K562 (cell line): ENCODE results near the gene DTYMK. TPM values are rescaled to one million over a fixed set of nuclear protein-coding genes. Genes with fewer than 3 reads are reported as not detected.

Source experiments
- BDP1 ChIP-seq: IDR thresholded peaks from 3 replicates; pipeline ENCODE4 v1.6.1; 2011; ENCODE audit not compliant: insufficient read length, insufficient read depth
- FIP1L1 ChIP-seq: fragments of 200-400 bp; formaldehyde crosslinking; IDR thresholded peaks from 2 replicates; pipeline ENCODE4 v1.6.1; 2018; ENCODE audit warnings: mild to moderate bottlenecking, low read depth, low read length; ENCODE audit not compliant: poor library complexity, severe bottlenecking
- GABPB1 ChIP-seq: sonication (generic); formaldehyde crosslinking; IDR thresholded peaks from 2 replicates; pipeline ENCODE4 v1.8.0; 2022; ENCODE audit warnings: mild to moderate bottlenecking, missing genetic modification reagents
- NCOA1 ChIP-seq: fragments of 450-650 bp; IDR thresholded peaks from 2 replicates; pipeline ENCODE4 v1.6.1; 2016; ENCODE audit warnings: low read depth
- OTX1 ChIP-seq: fragments of 450-650 bp; formaldehyde crosslinking; IDR thresholded peaks from 2 replicates; pipeline ENCODE4 v1.4.0; 2022; ENCODE audit warnings: mild to moderate bottlenecking
- RBM39 ChIP-seq: fragments of 200-400 bp; formaldehyde crosslinking; optimal IDR thresholded peaks from 2 replicates; pipeline ENCODE3; 2018; ENCODE audit warnings: low read depth, low read length
- TBP ChIP-seq: optimal IDR thresholded peaks from 2 replicates; pipeline ENCODE3; 2011; ENCODE audit warnings: low read depth, low read length, improper control_type of control experiment
- ZBED1 ChIP-seq: IDR thresholded peaks from 2 replicates; pipeline ENCODE4 v1.6.1; 2014
- ZNF274 ChIP-seq: IDR thresholded peaks from 2 replicates; pipeline ENCODE4 v1.6.1; 2011; ENCODE audit warnings: low read depth, mild to moderate bottlenecking, low read length, moderate library complexity, borderline replicate concordance
- polyA plus RNA-seq, 8 experiments: library from polyadenylated mRNA; depleted of rRNA in 4 of 8; stranded (reverse) in 5 of 8; unstranded in 3 of 8; fragments of >200 nt; fragmentation: Nextera tagmentation in 2 of 8; fragmentation: Illumina TruSeq in 1 of 8; extraction: Ambion mirVana in 2 of 8; extraction: Trizol in 1 of 8; gene quantifications; 2 replicates each; pipeline versions ENCODE4 v1.2.1 to v1.2.3, GENCODE V29; 2011 to 2014; ENCODE audit warnings: inconsistent platforms in 1 of 8, missing spikeins in 1 of 8
- total RNA-seq, 7 experiments: library from RNA; depleted of rRNA in 6 of 7; stranded (reverse); fragments of >200 nt in 6 of 7; fragmentation: Illumina TruSeq in 2 of 7; extraction: Trizol in 2 of 7; gene quantifications; 2 replicates each; pipeline versions ENCODE4 v1.2.1 to v1.2.3, GENCODE V29; 2011 to 2021; ENCODE audit warnings: low replicate concordance in 1 of 7
- TF ChIP-seq, protein P1 (sequence below), 2 experiments: fragments of 450-650 bp; IDR thresholded peaks; 2 replicates each; pipeline ENCODE4 v1.6.1; 2018; ENCODE audit warnings: mild to moderate bottlenecking in 2 of 2, low read depth in 1 of 2; ENCODE audit not compliant: partially characterized antibody in 2 of 2
- TF ChIP-seq, protein P2 (sequence below): conservative IDR thresholded peaks from 2 replicates; pipeline ENCODE4 v1.6.1; 2011; ENCODE audit warnings: low read depth, mild to moderate bottlenecking, low read length; ENCODE audit not compliant: control insufficient read depth
- TF ChIP-seq, protein P3 (sequence below): fragments of 250-450 bp; sonication (Bioruptor Pico); IDR thresholded peaks from 2 replicates; pipeline ENCODE4 v1.9.0; 2021; ENCODE audit warnings: mild to moderate bottlenecking, inconsistent platforms
- TF ChIP-seq, protein P4 (sequence below): sonication (generic); formaldehyde crosslinking; IDR thresholded peaks from 2 replicates; pipeline ENCODE4 v1.8.1; 2023; ENCODE audit warnings: mild to moderate bottlenecking, missing genetic modification reagents
- TF ChIP-seq, protein P5 (sequence below): IDR thresholded peaks from 2 replicates; pipeline ENCODE4 v1.6.1; 2011; ENCODE audit not compliant: insufficient read length; ENCODE audit errors: extremely low read depth

The DTYMK gene
- total and polyA plus RNA-seq, 9 of the 15 experiments (the other 6 are each of a cell fraction or from before 2014, with no cell fraction given): 8.2 to 85.0 (median 47.9) TPM

DNA sequence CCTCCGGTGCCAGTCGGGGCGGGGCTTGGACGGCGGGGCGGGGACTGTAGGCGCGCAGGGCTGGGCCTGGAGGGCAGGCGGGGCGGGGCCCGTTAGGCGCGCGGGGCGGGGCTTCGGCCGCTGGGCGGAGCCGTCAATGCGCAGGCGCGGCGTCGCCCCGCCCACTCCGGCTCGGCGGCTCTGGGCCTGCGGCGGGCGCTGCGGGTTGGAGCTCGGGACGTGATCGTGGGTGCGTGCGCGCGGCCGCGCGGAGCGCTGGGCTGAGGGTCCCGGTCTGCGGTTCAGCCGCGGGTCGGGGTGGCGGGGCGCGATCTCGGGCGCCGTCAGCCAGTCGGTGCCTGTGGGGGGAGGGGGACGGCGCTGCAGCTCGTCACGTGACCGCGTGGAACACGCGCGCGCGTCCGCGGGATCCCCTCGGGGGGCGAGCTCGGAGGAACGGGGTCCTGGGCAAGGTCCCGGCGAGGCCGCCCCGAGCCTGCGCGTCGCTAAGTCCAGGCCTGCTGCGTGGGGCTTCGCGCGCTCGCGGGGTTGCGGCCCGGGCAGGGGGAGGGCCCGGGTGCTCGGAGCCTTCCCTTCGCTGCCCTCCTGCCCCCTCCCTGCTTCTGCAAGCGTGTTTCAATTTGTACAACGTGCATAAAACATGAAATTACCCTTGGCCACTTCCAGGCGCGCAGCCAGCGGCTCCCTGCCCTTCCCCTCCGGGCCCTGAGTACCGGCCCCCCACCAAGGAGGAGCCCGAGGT lies 48.0 kb upstream of the DTYMK start, which contains the start of gene D2HGDH (continued):
- TF ChIP-seq, protein P1, sequence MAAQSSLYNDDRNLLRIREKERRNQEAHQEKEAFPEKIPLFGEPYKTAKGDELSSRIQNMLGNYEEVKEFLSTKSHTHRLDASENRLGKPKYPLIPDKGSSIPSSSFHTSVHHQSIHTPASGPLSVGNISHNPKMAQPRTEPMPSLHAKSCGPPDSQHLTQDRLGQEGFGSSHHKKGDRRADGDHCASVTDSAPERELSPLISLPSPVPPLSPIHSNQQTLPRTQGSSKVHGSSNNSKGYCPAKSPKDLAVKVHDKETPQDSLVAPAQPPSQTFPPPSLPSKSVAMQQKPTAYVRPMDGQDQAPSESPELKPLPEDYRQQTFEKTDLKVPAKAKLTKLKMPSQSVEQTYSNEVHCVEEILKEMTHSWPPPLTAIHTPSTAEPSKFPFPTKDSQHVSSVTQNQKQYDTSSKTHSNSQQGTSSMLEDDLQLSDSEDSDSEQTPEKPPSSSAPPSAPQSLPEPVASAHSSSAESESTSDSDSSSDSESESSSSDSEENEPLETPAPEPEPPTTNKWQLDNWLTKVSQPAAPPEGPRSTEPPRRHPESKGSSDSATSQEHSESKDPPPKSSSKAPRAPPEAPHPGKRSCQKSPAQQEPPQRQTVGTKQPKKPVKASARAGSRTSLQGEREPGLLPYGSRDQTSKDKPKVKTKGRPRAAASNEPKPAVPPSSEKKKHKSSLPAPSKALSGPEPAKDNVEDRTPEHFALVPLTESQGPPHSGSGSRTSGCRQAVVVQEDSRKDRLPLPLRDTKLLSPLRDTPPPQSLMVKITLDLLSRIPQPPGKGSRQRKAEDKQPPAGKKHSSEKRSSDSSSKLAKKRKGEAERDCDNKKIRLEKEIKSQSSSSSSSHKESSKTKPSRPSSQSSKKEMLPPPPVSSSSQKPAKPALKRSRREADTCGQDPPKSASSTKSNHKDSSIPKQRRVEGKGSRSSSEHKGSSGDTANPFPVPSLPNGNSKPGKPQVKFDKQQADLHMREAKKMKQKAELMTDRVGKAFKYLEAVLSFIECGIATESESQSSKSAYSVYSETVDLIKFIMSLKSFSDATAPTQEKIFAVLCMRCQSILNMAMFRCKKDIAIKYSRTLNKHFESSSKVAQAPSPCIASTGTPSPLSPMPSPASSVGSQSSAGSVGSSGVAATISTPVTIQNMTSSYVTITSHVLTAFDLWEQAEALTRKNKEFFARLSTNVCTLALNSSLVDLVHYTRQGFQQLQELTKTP (IDR thresholded peaks at IDR 0.05; ENCODE audit: low read depth in 1 of 2, partially characterized antibody in 2 of 2): no peak
- TF ChIP-seq TBP (peak; percentile 38), BDP1 (no peak), OTX1 (CRISPR knock-in tag) (no peak), NCOA1 (no peak), RBM39 (no peak), GABPB1 (CRISPR knock-in tag) (0 out of 2 replicates have a peak, but pooled peaks have one; percentile 3), ZBED1 (no peak), FIP1L1 (no peak), ZNF274 (no peak)
- TF ChIP-seq, protein P2, sequence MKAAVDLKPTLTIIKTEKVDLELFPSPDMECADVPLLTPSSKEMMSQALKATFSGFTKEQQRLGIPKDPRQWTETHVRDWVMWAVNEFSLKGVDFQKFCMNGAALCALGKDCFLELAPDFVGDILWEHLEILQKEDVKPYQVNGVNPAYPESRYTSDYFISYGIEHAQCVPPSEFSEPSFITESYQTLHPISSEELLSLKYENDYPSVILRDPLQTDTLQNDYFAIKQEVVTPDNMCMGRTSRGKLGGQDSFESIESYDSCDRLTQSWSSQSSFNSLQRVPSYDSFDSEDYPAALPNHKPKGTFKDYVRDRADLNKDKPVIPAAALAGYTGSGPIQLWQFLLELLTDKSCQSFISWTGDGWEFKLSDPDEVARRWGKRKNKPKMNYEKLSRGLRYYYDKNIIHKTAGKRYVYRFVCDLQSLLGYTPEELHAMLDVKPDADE: peak; percentile 30; the same call in 1 of the 2 replicates
- TF ChIP-seq, protein P3, sequence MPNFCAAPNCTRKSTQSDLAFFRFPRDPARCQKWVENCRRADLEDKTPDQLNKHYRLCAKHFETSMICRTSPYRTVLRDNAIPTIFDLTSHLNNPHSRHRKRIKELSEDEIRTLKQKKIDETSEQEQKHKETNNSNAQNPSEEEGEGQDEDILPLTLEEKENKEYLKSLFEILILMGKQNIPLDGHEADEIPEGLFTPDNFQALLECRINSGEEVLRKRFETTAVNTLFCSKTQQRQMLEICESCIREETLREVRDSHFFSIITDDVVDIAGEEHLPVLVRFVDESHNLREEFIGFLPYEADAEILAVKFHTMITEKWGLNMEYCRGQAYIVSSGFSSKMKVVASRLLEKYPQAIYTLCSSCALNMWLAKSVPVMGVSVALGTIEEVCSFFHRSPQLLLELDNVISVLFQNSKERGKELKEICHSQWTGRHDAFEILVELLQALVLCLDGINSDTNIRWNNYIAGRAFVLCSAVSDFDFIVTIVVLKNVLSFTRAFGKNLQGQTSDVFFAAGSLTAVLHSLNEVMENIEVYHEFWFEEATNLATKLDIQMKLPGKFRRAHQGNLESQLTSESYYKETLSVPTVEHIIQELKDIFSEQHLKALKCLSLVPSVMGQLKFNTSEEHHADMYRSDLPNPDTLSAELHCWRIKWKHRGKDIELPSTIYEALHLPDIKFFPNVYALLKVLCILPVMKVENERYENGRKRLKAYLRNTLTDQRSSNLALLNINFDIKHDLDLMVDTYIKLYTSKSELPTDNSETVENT (CRISPR knock-in tag): 0 out of 2 replicates have a peak, but pooled peaks have one; percentile 46
- TF ChIP-seq, protein P4, sequence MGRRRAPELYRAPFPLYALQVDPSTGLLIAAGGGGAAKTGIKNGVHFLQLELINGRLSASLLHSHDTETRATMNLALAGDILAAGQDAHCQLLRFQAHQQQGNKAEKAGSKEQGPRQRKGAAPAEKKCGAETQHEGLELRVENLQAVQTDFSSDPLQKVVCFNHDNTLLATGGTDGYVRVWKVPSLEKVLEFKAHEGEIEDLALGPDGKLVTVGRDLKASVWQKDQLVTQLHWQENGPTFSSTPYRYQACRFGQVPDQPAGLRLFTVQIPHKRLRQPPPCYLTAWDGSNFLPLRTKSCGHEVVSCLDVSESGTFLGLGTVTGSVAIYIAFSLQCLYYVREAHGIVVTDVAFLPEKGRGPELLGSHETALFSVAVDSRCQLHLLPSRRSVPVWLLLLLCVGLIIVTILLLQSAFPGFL (CRISPR knock-in tag): no peak
- TF ChIP-seq, protein P5, sequence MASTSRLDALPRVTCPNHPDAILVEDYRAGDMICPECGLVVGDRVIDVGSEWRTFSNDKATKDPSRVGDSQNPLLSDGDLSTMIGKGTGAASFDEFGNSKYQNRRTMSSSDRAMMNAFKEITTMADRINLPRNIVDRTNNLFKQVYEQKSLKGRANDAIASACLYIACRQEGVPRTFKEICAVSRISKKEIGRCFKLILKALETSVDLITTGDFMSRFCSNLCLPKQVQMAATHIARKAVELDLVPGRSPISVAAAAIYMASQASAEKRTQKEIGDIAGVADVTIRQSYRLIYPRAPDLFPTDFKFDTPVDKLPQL: no peak
